ENCODE data around the gene CDHR2.

DNA sequence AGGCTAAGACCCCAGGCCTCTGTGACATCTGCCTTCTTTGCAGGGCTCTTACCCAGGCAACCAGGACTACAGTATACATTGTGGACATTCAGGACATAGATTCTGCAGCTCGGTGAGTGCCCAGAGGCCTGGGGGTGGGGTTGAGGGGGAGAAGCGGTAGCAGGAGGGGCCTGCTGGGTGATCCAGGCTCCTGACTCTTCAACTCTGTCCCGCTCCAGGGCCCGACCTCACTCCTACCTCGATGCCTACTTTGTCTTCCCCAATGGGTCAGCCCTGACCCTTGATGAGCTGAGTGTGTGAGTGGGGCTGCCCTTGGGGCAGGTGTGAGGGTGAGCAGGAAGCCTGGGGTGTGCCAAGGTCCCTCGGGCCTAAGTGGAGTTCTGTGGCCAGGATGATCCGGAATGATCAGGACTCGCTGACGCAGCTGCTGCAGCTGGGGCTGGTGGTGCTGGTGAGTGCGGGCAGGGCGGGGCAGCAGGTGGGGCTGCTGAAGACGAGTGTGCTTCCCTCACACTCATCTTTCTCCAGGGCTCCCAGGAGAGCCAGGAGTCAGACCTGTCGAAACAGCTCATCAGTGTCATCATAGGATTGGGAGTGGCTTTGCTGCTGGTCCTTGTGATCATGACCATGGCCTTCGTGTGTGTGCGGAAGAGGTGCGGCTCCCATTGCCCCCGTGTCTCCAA is 41.0 kb downstream of the CDHR2 start:
- TF ChIP-seq, protein P1, sequence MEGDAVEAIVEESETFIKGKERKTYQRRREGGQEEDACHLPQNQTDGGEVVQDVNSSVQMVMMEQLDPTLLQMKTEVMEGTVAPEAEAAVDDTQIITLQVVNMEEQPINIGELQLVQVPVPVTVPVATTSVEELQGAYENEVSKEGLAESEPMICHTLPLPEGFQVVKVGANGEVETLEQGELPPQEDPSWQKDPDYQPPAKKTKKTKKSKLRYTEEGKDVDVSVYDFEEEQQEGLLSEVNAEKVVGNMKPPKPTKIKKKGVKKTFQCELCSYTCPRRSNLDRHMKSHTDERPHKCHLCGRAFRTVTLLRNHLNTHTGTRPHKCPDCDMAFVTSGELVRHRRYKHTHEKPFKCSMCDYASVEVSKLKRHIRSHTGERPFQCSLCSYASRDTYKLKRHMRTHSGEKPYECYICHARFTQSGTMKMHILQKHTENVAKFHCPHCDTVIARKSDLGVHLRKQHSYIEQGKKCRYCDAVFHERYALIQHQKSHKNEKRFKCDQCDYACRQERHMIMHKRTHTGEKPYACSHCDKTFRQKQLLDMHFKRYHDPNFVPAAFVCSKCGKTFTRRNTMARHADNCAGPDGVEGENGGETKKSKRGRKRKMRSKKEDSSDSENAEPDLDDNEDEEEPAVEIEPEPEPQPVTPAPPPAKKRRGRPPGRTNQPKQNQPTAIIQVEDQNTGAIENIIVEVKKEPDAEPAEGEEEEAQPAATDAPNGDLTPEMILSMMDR (tag by site-specific recombination; IDR thresholded peaks at IDR 0.05): no peak
- TF ChIP-seq ZNF292 (tag by site-specific recombination; IDR thresholded peaks at IDR 0.05; ENCODE audit: borderline replicate concordance, low read depth) (no peak), PRDM10 (tag by site-specific recombination; IDR thresholded peaks at IDR 0.05) (no peak), GLIS2 (tag by site-specific recombination; IDR thresholded peaks at IDR 0.05) (no peak), ZNF114 (tag by site-specific recombination; IDR thresholded peaks at IDR 0.05) (no peak), ZNF274 (IDR thresholded peaks at IDR 0.05; ENCODE audit: low read length) (no peak), ZNF274 (tag by site-specific recombination; IDR thresholded peaks at IDR 0.05; ENCODE audit: borderline replicate concordance) (no peak), ZNF660 (tag by site-specific recombination; IDR thresholded peaks at IDR 0.05) (no peak), ZNF10 (tag by site-specific recombination; IDR thresholded peaks at IDR 0.05) (no peak), YY1 (tag by site-specific recombination; IDR thresholded peaks at IDR 0.05) (no peak), ZNF639 (tag by site-specific recombination; IDR thresholded peaks at IDR 0.05) (no peak), SP3 (tag by site-specific recombination; IDR thresholded peaks at IDR 0.05) (no peak)
- TF ChIP-seq, protein P2, sequence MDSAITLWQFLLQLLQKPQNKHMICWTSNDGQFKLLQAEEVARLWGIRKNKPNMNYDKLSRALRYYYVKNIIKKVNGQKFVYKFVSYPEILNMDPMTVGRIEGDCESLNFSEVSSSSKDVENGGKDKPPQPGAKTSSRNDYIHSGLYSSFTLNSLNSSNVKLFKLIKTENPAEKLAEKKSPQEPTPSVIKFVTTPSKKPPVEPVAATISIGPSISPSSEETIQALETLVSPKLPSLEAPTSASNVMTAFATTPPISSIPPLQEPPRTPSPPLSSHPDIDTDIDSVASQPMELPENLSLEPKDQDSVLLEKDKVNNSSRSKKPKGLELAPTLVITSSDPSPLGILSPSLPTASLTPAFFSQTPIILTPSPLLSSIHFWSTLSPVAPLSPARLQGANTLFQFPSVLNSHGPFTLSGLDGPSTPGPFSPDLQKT (IDR thresholded peaks at IDR 0.05; ENCODE audit: borderline replicate concordance, low read depth, low read length): no peak
- TF ChIP-seq, protein P3, sequence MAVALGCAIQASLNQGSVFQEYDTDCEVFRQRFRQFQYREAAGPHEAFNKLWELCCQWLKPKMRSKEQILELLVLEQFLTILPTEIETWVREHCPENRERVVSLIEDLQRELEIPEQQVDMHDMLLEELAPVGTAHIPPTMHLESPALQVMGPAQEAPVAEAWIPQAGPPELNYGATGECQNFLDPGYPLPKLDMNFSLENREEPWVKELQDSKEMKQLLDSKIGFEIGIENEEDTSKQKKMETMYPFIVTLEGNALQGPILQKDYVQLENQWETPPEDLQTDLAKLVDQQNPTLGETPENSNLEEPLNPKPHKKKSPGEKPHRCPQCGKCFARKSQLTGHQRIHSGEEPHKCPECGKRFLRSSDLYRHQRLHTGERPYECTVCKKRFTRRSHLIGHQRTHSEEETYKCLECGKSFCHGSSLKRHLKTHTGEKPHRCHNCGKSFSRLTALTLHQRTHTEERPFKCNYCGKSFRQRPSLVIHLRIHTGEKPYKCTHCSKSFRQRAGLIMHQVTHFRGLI (tag by site-specific recombination; IDR thresholded peaks at IDR 0.05): no peak
